ENCODE measurements around the gene ARHGAP26. TPM values are rescaled to one million over a fixed set of nuclear protein-coding genes. Genes with fewer than 3 reads are reported as not detected.
A peak's percentile ranks its signal among the peaks of the same experiment; 100 is the strongest.

ARHGAP26 gene
- polyA plus RNA-seq, 3 donors, result 26.5 to 56.8 (median 28.7) TPM

DNA sequence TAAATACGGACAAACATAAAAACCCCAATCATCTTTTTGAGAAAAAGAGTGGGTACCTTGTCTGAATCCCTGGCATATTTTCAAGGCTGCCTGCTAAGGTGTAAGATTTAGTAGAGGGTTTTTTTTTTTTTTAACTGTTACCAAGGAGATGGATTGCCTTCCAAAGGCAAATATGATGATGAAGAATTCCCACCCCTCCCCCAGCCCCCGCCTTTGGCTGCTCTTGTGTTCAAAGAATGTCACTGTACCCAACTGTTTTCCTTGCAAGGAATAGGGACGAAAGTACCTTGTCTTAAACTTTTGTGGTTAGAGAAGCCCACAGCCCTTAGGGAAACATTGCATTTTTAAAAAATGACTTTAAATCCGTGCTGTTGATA lies 31.3 kb downstream of the ARHGAP26 start:
- Histone ChIP-seq H3K4me1 (ENCODE audit: control insufficient read depth in 1 of 2, insufficient read depth in 2 of 2, low read length in 2 of 2) (peaks cover 97 to 99% of the 10 kb centered on the region in 2 donors), H3K36me3 (replicated peaks in 1 of 2; ENCODE audit: control insufficient read depth in 1 of 2, insufficient read depth in 2 of 2, low read length in 2 of 2) (no peaks in the 10 kb centered on the region), H3K4me3 (replicated peaks in 1 of 3; ENCODE audit: low read depth in 2 of 3, low read length in 3 of 3) (peak overlapping the region in 1 of 3 experiments; percentile 15), H3K79me2 (ENCODE audit: insufficient read depth, low read length) (peaks cover 89% of the 10 kb centered on the region), H2AFZ (ENCODE audit: insufficient read depth, low read depth, low read length, poor library complexity, severe bottlenecking) (no peak overlapping the region), H4K20me1 (ENCODE audit: insufficient read depth, low read length) (no peaks in the 10 kb centered on the region), H3K9ac (ENCODE audit: insufficient read depth, low read length, poor library complexity, severe bottlenecking) (peak overlapping the region; percentile 67), H3K27ac (ENCODE audit: low read depth in 1 of 2, low read length in 2 of 2) (peak overlapping the region in 1 of 2 donors; percentile 98), H3K27me3 (ENCODE audit: control insufficient read depth in 2 of 2, insufficient read depth in 2 of 2, low read length in 2 of 2) (no peaks in the 10 kb centered on the region), H3K9me3 (replicated peaks in 1 of 2; ENCODE audit: control insufficient read depth in 1 of 2, insufficient read depth in 1 of 2, low read length in 2 of 2) (no peaks in the 10 kb centered on the region), H3K4me2 (replicated peaks; ENCODE audit: extremely low read depth, low read length, poor library complexity, severe bottlenecking) (no peak overlapping the region)
- TF ChIP-seq, protein P1, sequence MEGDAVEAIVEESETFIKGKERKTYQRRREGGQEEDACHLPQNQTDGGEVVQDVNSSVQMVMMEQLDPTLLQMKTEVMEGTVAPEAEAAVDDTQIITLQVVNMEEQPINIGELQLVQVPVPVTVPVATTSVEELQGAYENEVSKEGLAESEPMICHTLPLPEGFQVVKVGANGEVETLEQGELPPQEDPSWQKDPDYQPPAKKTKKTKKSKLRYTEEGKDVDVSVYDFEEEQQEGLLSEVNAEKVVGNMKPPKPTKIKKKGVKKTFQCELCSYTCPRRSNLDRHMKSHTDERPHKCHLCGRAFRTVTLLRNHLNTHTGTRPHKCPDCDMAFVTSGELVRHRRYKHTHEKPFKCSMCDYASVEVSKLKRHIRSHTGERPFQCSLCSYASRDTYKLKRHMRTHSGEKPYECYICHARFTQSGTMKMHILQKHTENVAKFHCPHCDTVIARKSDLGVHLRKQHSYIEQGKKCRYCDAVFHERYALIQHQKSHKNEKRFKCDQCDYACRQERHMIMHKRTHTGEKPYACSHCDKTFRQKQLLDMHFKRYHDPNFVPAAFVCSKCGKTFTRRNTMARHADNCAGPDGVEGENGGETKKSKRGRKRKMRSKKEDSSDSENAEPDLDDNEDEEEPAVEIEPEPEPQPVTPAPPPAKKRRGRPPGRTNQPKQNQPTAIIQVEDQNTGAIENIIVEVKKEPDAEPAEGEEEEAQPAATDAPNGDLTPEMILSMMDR (IDR thresholded peaks at IDR 0.05), result no peak
- peaks cover 97% of the 10 kb centered on the region for H3K4me1 Mint-ChIP-seq
- H3K36me3 Mint-ChIP-seq, result peaks cover 40 to 72% of the 10 kb centered on the region in 2 donors
- peak overlapping the region; percentile 99 to 100 (median 99) for H3K27ac Mint-ChIP-seq
- peaks cover 0 to 4% (median 2%) of the 10 kb centered on the region in 3 donors for H3K27me3 Mint-ChIP-seq (ENCODE audit: low read depth in 3 of 3)
- no peak for DNase-seq
- WGBS (ENCODE audit: insufficient coverage), result 43% methylated on average over 1 of the region's 4 CpGs
- intact Hi-C loops (cut with micrococcal nuclease), result loop anchor here in 1 of 2 donors (10.0 kb wide), 1 partner anchor 203 kb away; no protein-coding TSS in a partner anchor
- H3K9me3 Mint-ChIP-seq, result no peaks in the 10 kb centered on the region
- no peak overlapping the region for H3K4me3 Mint-ChIP-seq

DNA sequence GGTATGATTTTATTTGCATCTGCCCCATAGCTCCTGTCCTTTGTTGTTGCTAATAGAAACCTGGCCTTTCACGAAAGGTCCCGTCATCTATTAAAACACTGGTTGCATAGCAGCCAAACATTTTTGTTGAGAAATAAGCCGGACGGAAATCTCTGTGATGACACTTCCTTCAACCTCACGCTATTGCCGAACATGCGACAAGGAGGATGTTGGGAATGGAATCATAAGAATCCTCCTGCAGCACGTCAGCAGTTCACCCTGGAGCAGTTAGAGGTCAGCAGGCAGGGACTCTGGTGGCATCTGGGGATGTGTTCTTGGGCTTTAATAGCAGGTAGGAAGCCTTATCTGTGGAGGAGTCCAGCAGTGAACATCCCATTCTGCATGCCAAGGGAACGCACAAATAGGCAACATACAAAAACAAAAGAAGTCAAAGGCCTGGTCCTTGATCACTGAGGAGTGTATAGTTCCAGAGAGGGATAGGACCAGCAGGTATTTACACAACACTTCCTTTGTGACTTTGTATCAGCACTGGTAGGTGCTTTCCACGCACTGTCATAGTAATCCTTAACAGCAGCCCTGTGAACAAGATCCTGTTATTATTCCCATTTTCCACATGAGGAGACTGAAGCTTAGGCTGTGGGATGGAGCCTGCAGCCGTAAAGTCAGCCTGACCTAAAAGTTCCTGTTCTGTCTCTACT lies 33.4 kb downstream of the ARHGAP26 start:
- TF ChIP-seq, protein P1 (IDR thresholded peaks at IDR 0.05), result no peak
- Histone ChIP-seq H2AFZ (ENCODE audit: insufficient read depth, low read depth, low read length, poor library complexity, severe bottlenecking) (no peak overlapping the region), H3K27me3 (ENCODE audit: control insufficient read depth in 2 of 2, insufficient read depth in 2 of 2, low read length in 2 of 2) (no peaks in the 10 kb centered on the region), H3K27ac (ENCODE audit: low read depth in 1 of 2, low read length in 2 of 2) (peak overlapping the region; percentile 88 to 98), H3K79me2 (ENCODE audit: insufficient read depth, low read length) (peaks cover 84% of the 10 kb centered on the region), H3K4me2 (replicated peaks; ENCODE audit: extremely low read depth, low read length, poor library complexity, severe bottlenecking) (peak overlapping the region; percentile 21), H3K4me3 (replicated peaks in 1 of 3; ENCODE audit: low read depth in 2 of 3, low read length in 3 of 3) (peak overlapping the region in 1 of 3 experiments; percentile 15), H4K20me1 (ENCODE audit: insufficient read depth, low read length) (no peaks in the 10 kb centered on the region), H3K4me1 (ENCODE audit: control insufficient read depth in 1 of 2, insufficient read depth in 2 of 2, low read length in 2 of 2) (peaks cover 99 to 100% of the 10 kb centered on the region in 2 donors), H3K9me3 (replicated peaks in 1 of 2; ENCODE audit: control insufficient read depth in 1 of 2, insufficient read depth in 1 of 2, low read length in 2 of 2) (no peaks in the 10 kb centered on the region), H3K9ac (ENCODE audit: insufficient read depth, low read length, poor library complexity, severe bottlenecking) (peak overlapping the region; percentile 68), H3K36me3 (replicated peaks in 1 of 2; ENCODE audit: control insufficient read depth in 1 of 2, insufficient read depth in 2 of 2, low read length in 2 of 2) (no peaks in the 10 kb centered on the region)
- WGBS (ENCODE audit: insufficient coverage), result 0% methylated on average over 2 of the region's 11 CpGs
- Mint-ChIP-seq H3K36me3 (peaks cover 38 to 72% of the 10 kb centered on the region in 2 donors), H3K4me1 (peaks cover 96% of the 10 kb centered on the region), H3K4me3 (peak overlapping the region in 1 of 2 donors; percentile 77), H3K27me3 (ENCODE audit: low read depth in 3 of 3) (peaks cover 0 to 8% (median 0%) of the 10 kb centered on the region in 3 donors), H3K27ac (peak overlapping the region; percentile 99 to 100 (median 99)), H3K9me3 (no peaks in the 10 kb centered on the region)
- peak; percentile 96 to 99 (median 98) for DNase-seq
- intact Hi-C loops (cut with micrococcal nuclease), result loop anchor here in 1 of 2 donors (10.0 kb wide), 1 partner anchor 201 kb away; no protein-coding TSS in a partner anchor
